Stomach (tissue), 9 donors: ENCODE measurements around the gene CORO2B. TPM values are rescaled to one million over a fixed set of nuclear protein-coding genes. Genes with fewer than 3 reads are reported as not detected.

Source experiments
- DNase-seq, 2 donors: peaks; one replicate each; pipeline versions ENCODE4 v3.0.0 to v3.0.0-alpha.2; 2013 to 2019
- H3K27ac ChIP-seq, 5 donors: fragments of 200-600 bp in 4 of 5; sonication (generic) in 4 of 5; one replicate each; pipeline ENCODE4 v1.5.1; 2013 to 2019; ENCODE audit warnings: mild to moderate bottlenecking in 1 of 5, moderate library complexity in 1 of 5
- H3K27me3 ChIP-seq, 3 donors: fragments of 200-600 bp; sonication (generic); one replicate each; pipeline ENCODE4 v1.5.1; 2017 to 2019; ENCODE audit warnings: mixed run types in 1 of 3
- H3K36me3 ChIP-seq, 4 donors: fragments of 200-600 bp; sonication (generic); 1 replicate in 3 of 4; 2 replicates in 1 of 4; pipeline ENCODE4 v1.5.1; 2016 to 2019
- H3K4me1 ChIP-seq, 4 donors: fragments of 200-600 bp; sonication (generic); one replicate each; pipeline ENCODE4 v1.5.1; 2016 to 2019
- H3K4me3 ChIP-seq, 4 donors: fragments of 200-600 bp; sonication (generic) in 3 of 4; one replicate each; pipeline ENCODE4 v1.5.1; 2016 to 2019; ENCODE audit warnings: mild to moderate bottlenecking in 1 of 4
- H3K9me3 ChIP-seq, 4 donors: fragments of 200-600 bp; sonication (generic); one replicate each; pipeline ENCODE4 v1.5.1; 2016 to 2019
- EP300 ChIP-seq: sonication (generic); formaldehyde crosslinking; IDR thresholded peaks from one replicate; pipeline ENCODE4 v1.6.1; 2017; ENCODE audit warnings: antibody characterized with exemption
- POLR2A ChIP-seq, 4 donors: fragments of 450-650 bp; IDR thresholded peaks; one replicate each; pipeline ENCODE4 v1.6.1; 2016; ENCODE audit warnings: antibody characterized with exemption in 4 of 4, control low read depth in 2 of 4, mild to moderate bottlenecking in 1 of 4, moderate library complexity in 1 of 4
- POLR2AphosphoS5 ChIP-seq, 3 donors: sonication (generic); formaldehyde crosslinking; IDR thresholded peaks; one replicate each; pipeline ENCODE4 v1.6.1; 2016; ENCODE audit warnings: antibody characterized with exemption in 3 of 3
- WGBS, 5 donors: extraction: QIAGEN DNeasy Blood & Tissue Kit in 3 of 5; methylation state at CpG; one replicate each; pipeline versions ENCODE4 v1.1.5 to v1.1.7; 2013 to 2018; 5-methylcytosine and 5-hydroxymethylcytosine counted together
- intact Hi-C: fragments of 100-400 bp; cut with DNase I; formaldehyde crosslinking; loops from one replicate; pipeline ENCODE4 v1.15.1; 2023; ENCODE audit warnings: low total_unique reads
- polyA plus RNA-seq, 3 donors: library from polyadenylated mRNA; stranded (reverse); fragments of 200-250 nt; gene quantifications; one replicate each; pipeline ENCODE4 v1.2.3, GENCODE V29; 2013
- total RNA-seq, 5 donors: library from RNA; depleted of rRNA; stranded (reverse); fragments of >200 nt; gene quantifications; one replicate each; pipeline versions ENCODE4 v1.1.0 to v1.2.3, GENCODE V29; 2014 to 2016
- TF ChIP-seq, protein P1 (sequence below), 7 experiments: fragments of 450-650 bp in 4 of 7; fragments of 200-600 bp in 3 of 7; sonication (generic) in 3 of 7; IDR thresholded peaks; one replicate each; pipeline ENCODE4 v1.5.1; 2016 to 2019; ENCODE audit warnings: antibody characterized with exemption in 7 of 7, control low read depth in 2 of 7, mild to moderate bottlenecking in 1 of 7
- donor health status: healthy with polysubstance abuse.
- donor health status: Bipolar disorder and iron deficiency.
- donor health status: healthy.

CORO2B gene
- total and polyA plus RNA-seq, 8 donors, result 0.89 to 3.7 (median 2.3) TPM; not detected in 1

GRCh38 chr15:68735610-68736009 is 156.8 kb downstream of the CORO2B start:
- DNase-seq, result no peak
- H3K27me3 ChIP-seq, result no peaks in the 10 kb centered on the region
- no peak overlapping the region for H3K4me3 ChIP-seq
- peaks cover 0 to 10% (median under 1%) of the 10 kb centered on the region in 4 donors for H3K4me1 ChIP-seq
- H3K36me3 ChIP-seq, result no peaks in the 10 kb centered on the region
- no peak for TF ChIP-seq EP300
- TF ChIP-seq, protein P1, sequence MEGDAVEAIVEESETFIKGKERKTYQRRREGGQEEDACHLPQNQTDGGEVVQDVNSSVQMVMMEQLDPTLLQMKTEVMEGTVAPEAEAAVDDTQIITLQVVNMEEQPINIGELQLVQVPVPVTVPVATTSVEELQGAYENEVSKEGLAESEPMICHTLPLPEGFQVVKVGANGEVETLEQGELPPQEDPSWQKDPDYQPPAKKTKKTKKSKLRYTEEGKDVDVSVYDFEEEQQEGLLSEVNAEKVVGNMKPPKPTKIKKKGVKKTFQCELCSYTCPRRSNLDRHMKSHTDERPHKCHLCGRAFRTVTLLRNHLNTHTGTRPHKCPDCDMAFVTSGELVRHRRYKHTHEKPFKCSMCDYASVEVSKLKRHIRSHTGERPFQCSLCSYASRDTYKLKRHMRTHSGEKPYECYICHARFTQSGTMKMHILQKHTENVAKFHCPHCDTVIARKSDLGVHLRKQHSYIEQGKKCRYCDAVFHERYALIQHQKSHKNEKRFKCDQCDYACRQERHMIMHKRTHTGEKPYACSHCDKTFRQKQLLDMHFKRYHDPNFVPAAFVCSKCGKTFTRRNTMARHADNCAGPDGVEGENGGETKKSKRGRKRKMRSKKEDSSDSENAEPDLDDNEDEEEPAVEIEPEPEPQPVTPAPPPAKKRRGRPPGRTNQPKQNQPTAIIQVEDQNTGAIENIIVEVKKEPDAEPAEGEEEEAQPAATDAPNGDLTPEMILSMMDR (IDR thresholded peaks at IDR 0.05), result no peak
- no peak for TF ChIP-seq POLR2AphosphoS5 (IDR thresholded peaks at IDR 0.05)
- no peak for TF ChIP-seq POLR2A (IDR thresholded peaks at IDR 0.05)
- intact Hi-C loops, result no loop called here
- H3K27ac ChIP-seq, result no peak overlapping the region
- H3K9me3 ChIP-seq, result no peaks in the 10 kb centered on the region

DNA sequence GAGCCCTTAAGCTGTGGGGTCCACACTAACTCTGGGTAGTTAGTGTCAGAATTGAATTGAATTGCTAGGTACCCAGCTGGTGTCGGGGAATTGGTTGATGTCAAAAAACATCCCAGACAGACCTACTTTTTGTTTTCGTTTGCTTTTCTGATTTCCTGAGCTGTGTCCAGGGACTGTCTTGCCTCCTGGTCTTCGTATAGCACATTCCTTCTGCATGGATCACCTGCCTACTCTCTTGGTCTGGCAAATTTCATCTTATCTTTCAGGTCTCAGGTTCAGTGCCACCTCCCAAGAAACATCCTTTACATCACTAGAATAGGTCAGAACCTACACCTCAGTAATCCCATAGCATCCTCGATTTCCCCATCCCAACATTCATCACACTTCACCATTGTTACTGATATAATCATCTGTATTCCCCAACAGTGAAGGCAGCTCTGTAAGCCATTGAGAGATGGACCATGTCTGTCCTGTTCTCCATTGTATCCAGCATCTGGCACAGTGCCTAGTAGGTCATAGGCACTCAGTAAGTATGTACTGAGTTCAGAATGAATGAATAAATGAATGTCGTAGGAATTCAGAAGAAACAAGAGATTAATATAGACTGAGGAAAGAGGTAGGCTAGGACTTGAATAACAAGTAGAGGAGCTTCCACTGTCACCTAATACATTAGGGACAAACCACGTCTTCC is 160.7 kb downstream of the CORO2B start:
- DNase-seq, result no peak
- 74 to 79% (median 74%) methylated on average over 6 of the region's 6 CpGs for WGBS, 5 donors
- Histone ChIP-seq H3K9me3 (no peaks in the 10 kb centered on the region), H3K4me3 (no peak overlapping the region), H3K36me3 (no peaks in the 10 kb centered on the region), H3K27me3 (no peaks in the 10 kb centered on the region), H3K27ac (no peak overlapping the region), H3K4me1 (no peaks in the 10 kb centered on the region)
- intact Hi-C loops, result no loop called here
- TF ChIP-seq, protein P1 (IDR thresholded peaks at IDR 0.05), result no peak
- TF ChIP-seq EP300, result no peak
- no peak for TF ChIP-seq POLR2A (IDR thresholded peaks at IDR 0.05)
- no peak for TF ChIP-seq POLR2AphosphoS5 (IDR thresholded peaks at IDR 0.05)

- intact Hi-C loops, result no loop called here
- 82 to 92% (median 89%) methylated on average over 3 of the region's 3 CpGs for WGBS, 5 donors
- no peaks in the 10 kb centered on the region for H3K9me3 ChIP-seq
- no peak overlapping the region for H3K27ac ChIP-seq
- TF ChIP-seq, protein P1 (IDR thresholded peaks at IDR 0.05), result no peak
- TF ChIP-seq POLR2A (IDR thresholded peaks at IDR 0.05) (no peak), EP300 (no peak), POLR2AphosphoS5 (IDR thresholded peaks at IDR 0.05) (no peak)
- no peak for DNase-seq
- no peak overlapping the region for H3K4me3 ChIP-seq
- no peaks in the 10 kb centered on the region for H3K27me3 ChIP-seq
- no peaks in the 10 kb centered on the region for H3K36me3 ChIP-seq
- no peaks in the 10 kb centered on the region for H3K4me1 ChIP-seq
Observed at GRCh38 chr15:68743256-68743655, 164.5 kb downstream of the CORO2B start.

- intact Hi-C loops, result no loop called here
- Histone ChIP-seq H3K27ac (no peak overlapping the region), H3K27me3 (no peaks in the 10 kb centered on the region), H3K4me1 (no peaks in the 10 kb centered on the region), H3K9me3 (no peaks in the 10 kb centered on the region), H3K36me3 (no peaks in the 10 kb centered on the region), H3K4me3 (no peak overlapping the region)
- TF ChIP-seq POLR2AphosphoS5 (IDR thresholded peaks at IDR 0.05), result no peak
- TF ChIP-seq, protein P1 (IDR thresholded peaks at IDR 0.05), result no peak
- DNase-seq, result no peak
- 69 to 94% (median 86%) methylated on average over 7 of the region's 7 CpGs for WGBS, 5 donors
Observed at GRCh38 chr15:68749365-68749764, 170.6 kb downstream of the CORO2B start.
